Endothelial cell of umbilical vein (primary cell): ENCODE results near the gene DMAP1. TPM values are rescaled to one million over a fixed set of nuclear protein-coding genes. Genes with fewer than 3 reads are reported as not detected.

ENCODE experiments used
- BruUV-seq: library from RNA; stranded (reverse); fragments of 400-500 nt; replicated peaks from 2 replicates; lab custom pipeline; 2021; lab: Mats Ljungman, UMichigan
- CTCF ChIA-PET: fragments of 300-600, 350-600 bp; sonication (Branson Sonifier 250); formaldehyde crosslinking; loops from one replicate; lab custom pipeline; 2021; ENCODE audit warnings: antibody characterized with exemption, inconsistent platforms; lab: Charles Lee
- POLR2A ChIA-PET: fragments of 300-600, 350-600 bp; sonication (Branson Sonifier 250); formaldehyde crosslinking; loops from one replicate; lab custom pipeline; 2021; ENCODE audit warnings: antibody characterized with exemption, inconsistent platforms; lab: Charles Lee
- DNase-seq: peaks from one replicate; pipeline ENCODE4 v3.0.0-alpha.2; 2011; ENCODE audit warnings: low read depth, low spot score
- FAIRE-seq: peaks from 2 replicates; lab custom pipeline; 2011; peaks lifted over from hg19 to GRCh38; lab: Jason Lieb, UNC
- H2AFZ ChIP-seq: 2 replicates; pipeline ENCODE4 v1.6.0; 2012; ENCODE audit warnings: low read depth, low read length, control low read depth, inconsistent platforms
- H3K27ac ChIP-seq: 2 replicates; pipeline ENCODE4 v1.5.1; 2011; ENCODE audit warnings: low read depth, mild to moderate bottlenecking, control low read depth, low read length, moderate library complexity; ENCODE audit not compliant: insufficient read depth
- H3K27me3 ChIP-seq, 2 experiments: 2 replicates each; pipeline versions ENCODE4 v1.6.0 to v1.6.1; 2011; ENCODE audit warnings: low read length in 2 of 2, mixed read lengths in 1 of 2; ENCODE audit not compliant: control insufficient read depth in 2 of 2, insufficient read depth in 2 of 2
- H3K36me3 ChIP-seq, 2 experiments: 2 replicates in 1 of 2; 3 replicates in 1 of 2; pipeline ENCODE4 v1.5.1; 2011; ENCODE audit warnings: low read length in 2 of 2, mild to moderate bottlenecking in 1 of 2, moderate library complexity in 1 of 2; ENCODE audit not compliant: control insufficient read depth in 2 of 2, insufficient read depth in 2 of 2; ENCODE audit errors: extremely low read depth in 1 of 2
- H3K4me1 ChIP-seq: 3 replicates; pipeline ENCODE4 v1.5.1; 2011; ENCODE audit warnings: mild to moderate bottlenecking, low read length; ENCODE audit not compliant: control insufficient read depth, insufficient read depth; ENCODE audit errors: extremely low read depth
- H3K4me2 ChIP-seq: 2 replicates; pipeline ENCODE4 v1.6.1; 2011; ENCODE audit warnings: low read length, control low read depth, mixed read lengths; ENCODE audit not compliant: insufficient read depth
- H3K4me3 ChIP-seq, 3 experiments: fragments of 200-600 bp in 1 of 3; sonication (generic), shearing (Covaris generic) in 1 of 3; replicated peaks in 1 of 3; 2 replicates each; pipeline ENCODE4 v1.5.1; 2011 to 2016; ENCODE audit warnings: control low read depth in 3 of 3, low read length in 3 of 3, mild to moderate bottlenecking in 2 of 3, inconsistent platforms in 1 of 3, low read depth in 1 of 3, moderate library complexity in 1 of 3; ENCODE audit not compliant: insufficient read depth in 1 of 3
- H3K79me2 ChIP-seq: 2 replicates; pipeline ENCODE4 v1.6.0; 2012; ENCODE audit warnings: low read length, inconsistent platforms; ENCODE audit not compliant: control insufficient read depth, insufficient read depth
- H3K9ac ChIP-seq: replicated peaks from 2 replicates; pipeline ENCODE3; 2011; ENCODE audit warnings: low read length, control low read depth; ENCODE audit not compliant: insufficient read depth; ENCODE audit errors: extremely low read depth
- H3K9me1 ChIP-seq: replicated peaks from 3 replicates; pipeline ENCODE4 v1.6.0; 2011; ENCODE audit warnings: mild to moderate bottlenecking, low read length; ENCODE audit not compliant: control insufficient read depth, insufficient read depth; ENCODE audit errors: extremely low read depth
- H3K9me3 ChIP-seq: replicated peaks from 2 replicates; pipeline ENCODE4 v1.5.1; 2012; ENCODE audit warnings: low read length, inconsistent platforms; ENCODE audit not compliant: control insufficient read depth, insufficient read depth
- H4K20me1 ChIP-seq: replicated peaks from 2 replicates; pipeline ENCODE3; 2011; ENCODE audit warnings: mild to moderate bottlenecking, low read length; ENCODE audit not compliant: control insufficient read depth, insufficient read depth; ENCODE audit errors: extremely low read depth
- EZH2 ChIP-seq: IDR thresholded peaks from 2 replicates; pipeline ENCODE4 v1.6.1; 2012; ENCODE audit warnings: borderline replicate concordance, low read depth, mild to moderate bottlenecking, moderate library complexity, low read length, inconsistent platforms; ENCODE audit not compliant: severe bottlenecking
- FOS ChIP-seq: IDR thresholded peaks from 2 replicates; pipeline ENCODE4 v1.6.1; 2011; ENCODE audit warnings: mild to moderate bottlenecking, low read length, moderate library complexity, borderline replicate concordance; ENCODE audit not compliant: insufficient read depth
- GATA2 ChIP-seq: IDR thresholded peaks from 2 replicates; pipeline ENCODE4 v1.7.0; 2011; ENCODE audit warnings: low read depth, mild to moderate bottlenecking, moderate library complexity, mixed read lengths, low read length; ENCODE audit not compliant: insufficient read length, insufficient read depth
- JUN ChIP-seq: IDR thresholded peaks from 2 replicates; pipeline ENCODE4 v1.6.1; 2011; ENCODE audit warnings: borderline replicate concordance, low read depth; ENCODE audit not compliant: insufficient read length, insufficient read depth
- POLR2A ChIP-seq: IDR thresholded peaks from 2 replicates; pipeline ENCODE4 v1.6.1; 2012; ENCODE audit warnings: low read depth, mild to moderate bottlenecking, control low read depth, low read length
- dilution Hi-C: fragments of 300-500 bp; cut with MboI; formaldehyde crosslinking; loops from one replicate; pipeline ENCODE4 v1.15.0; 2019; ENCODE audit warnings: low sequenced_read_pairs; ENCODE audit not compliant: extremely low pct_ligation_motif_present
- intact Hi-C: fragments of 100-400 bp; cut with micrococcal nuclease; formaldehyde crosslinking; loops from one replicate; pipeline ENCODE4 v1.10.0; 2022
- polyA plus RNA-seq, 4 experiments: library from polyadenylated mRNA; depleted of rRNA in 3 of 4; stranded (reverse) in 3 of 4; unstranded in 1 of 4; fragments of >200 nt; gene quantifications; 2 replicates each; pipeline versions ENCODE4 v1.2.1 to v1.2.3, GENCODE V29; 2011 to 2012; ENCODE audit warnings: missing spikeins in 1 of 4
- total RNA-seq: library from RNA; stranded (reverse); gene quantifications from 2 replicates; pipeline ENCODE4 v1.2.3, GENCODE V29; 2021
- TF ChIP-seq, protein P1 (sequence below): IDR thresholded peaks from 2 replicates; pipeline ENCODE4 v1.6.1; 2011; ENCODE audit not compliant: insufficient read depth, insufficient read length
- TF ChIP-seq, protein P2 (sequence below), 2 donors: IDR thresholded peaks; 1 replicate in 1 of 2; 2 replicates in 1 of 2; pipeline ENCODE4 v1.5.1; 2011; ENCODE audit warnings: low read length in 2 of 2, mild to moderate bottlenecking in 2 of 2, moderate library complexity in 2 of 2, control low read depth in 1 of 2, inconsistent platforms in 1 of 2, low read depth in 1 of 2; ENCODE audit not compliant: insufficient read depth in 1 of 2; ENCODE audit errors: extremely low read depth in 1 of 2

DMAP1 gene
- total and polyA plus RNA-seq, 2 donors (not counting 3 experiments of a cell fraction or from before 2014, with no cell fraction given): 42.9 to 63.2 TPM

DNA sequence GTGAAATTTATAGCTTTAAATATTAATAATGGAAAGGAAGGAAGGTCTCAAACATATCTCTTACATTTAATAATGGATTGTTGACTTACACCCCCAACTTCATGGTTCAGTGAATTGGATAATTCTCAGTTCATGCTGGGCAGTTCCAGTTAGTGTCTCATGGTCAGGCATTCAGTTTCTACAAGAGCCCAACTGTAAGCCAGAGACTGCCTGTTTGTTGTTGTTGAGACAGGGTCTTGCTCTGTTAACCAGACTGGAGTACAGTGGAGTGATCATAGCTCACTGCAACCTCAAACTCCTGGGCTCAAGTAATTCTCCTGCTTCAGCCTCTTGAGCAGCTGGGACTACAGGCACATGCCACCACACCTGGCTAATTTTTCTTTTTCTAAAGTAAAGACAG lies 5.0 kb upstream of the DMAP1 start:
- Histone ChIP-seq H4K20me1 (no peaks in the 10 kb centered on the region), H3K4me3 (no peak overlapping the region), H3K9me3 (no peaks in the 10 kb centered on the region), H3K36me3 (no peaks in the 10 kb centered on the region), H3K27ac (no peak overlapping the region), H3K4me1 (peaks cover 6% of the 10 kb centered on the region), H3K27me3 (no peaks in the 10 kb centered on the region), H3K9me1 (no peaks in the 10 kb centered on the region), H3K9ac (no peak overlapping the region), H3K4me2 (no peak overlapping the region), H2AFZ (no peak overlapping the region), H3K79me2 (no peaks in the 10 kb centered on the region)
- intact Hi-C loops: no loop called here
- ChIA-PET CTCF (no interaction called here), POLR2A (no interaction called here)
- FAIRE-seq (no peak), DNase-seq (no peak)
- no TSS peak for BruUV-seq
- TF ChIP-seq, protein P1, sequence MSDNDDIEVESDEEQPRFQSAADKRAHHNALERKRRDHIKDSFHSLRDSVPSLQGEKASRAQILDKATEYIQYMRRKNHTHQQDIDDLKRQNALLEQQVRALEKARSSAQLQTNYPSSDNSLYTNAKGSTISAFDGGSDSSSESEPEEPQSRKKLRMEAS: no peak
- TF ChIP-seq POLR2A: no peak
- TF ChIP-seq GATA2: no peak
- TF ChIP-seq JUN: no peak
- TF ChIP-seq EZH2: no peak
- TF ChIP-seq, protein P2, sequence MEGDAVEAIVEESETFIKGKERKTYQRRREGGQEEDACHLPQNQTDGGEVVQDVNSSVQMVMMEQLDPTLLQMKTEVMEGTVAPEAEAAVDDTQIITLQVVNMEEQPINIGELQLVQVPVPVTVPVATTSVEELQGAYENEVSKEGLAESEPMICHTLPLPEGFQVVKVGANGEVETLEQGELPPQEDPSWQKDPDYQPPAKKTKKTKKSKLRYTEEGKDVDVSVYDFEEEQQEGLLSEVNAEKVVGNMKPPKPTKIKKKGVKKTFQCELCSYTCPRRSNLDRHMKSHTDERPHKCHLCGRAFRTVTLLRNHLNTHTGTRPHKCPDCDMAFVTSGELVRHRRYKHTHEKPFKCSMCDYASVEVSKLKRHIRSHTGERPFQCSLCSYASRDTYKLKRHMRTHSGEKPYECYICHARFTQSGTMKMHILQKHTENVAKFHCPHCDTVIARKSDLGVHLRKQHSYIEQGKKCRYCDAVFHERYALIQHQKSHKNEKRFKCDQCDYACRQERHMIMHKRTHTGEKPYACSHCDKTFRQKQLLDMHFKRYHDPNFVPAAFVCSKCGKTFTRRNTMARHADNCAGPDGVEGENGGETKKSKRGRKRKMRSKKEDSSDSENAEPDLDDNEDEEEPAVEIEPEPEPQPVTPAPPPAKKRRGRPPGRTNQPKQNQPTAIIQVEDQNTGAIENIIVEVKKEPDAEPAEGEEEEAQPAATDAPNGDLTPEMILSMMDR (IDR thresholded peaks at IDR 0.05; ENCODE audit: extremely low read depth in 1 of 2, insufficient read depth in 1 of 2, low read depth in 1 of 2, low read length in 2 of 2): no peak
- dilution Hi-C loops: no loop called here

DNA sequence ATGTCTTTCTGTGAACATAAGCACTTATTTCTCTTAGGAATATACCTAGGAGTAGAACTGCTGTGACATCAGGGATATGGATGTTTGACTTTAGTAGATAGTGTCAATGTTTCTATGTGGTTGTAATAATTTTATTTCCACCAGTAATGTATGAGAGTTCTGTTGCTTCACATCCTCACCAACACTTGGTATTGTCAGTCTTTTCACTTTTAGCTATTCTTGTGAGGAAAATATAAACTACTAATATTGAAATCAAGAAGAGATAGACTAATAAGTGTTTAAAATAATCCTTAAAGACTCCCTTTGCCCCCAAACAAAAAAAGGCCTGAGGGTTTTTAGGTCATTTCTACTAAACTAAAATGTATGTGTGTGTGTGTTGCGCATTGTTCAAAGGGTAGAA lies 2.7 kb upstream of the DMAP1 start:
- Histone ChIP-seq H3K9ac (no peak overlapping the region), H3K27ac (no peak overlapping the region), H3K9me3 (no peaks in the 10 kb centered on the region), H3K27me3 (no peaks in the 10 kb centered on the region), H4K20me1 (no peaks in the 10 kb centered on the region), H3K4me3 (no peak overlapping the region), H3K9me1 (no peaks in the 10 kb centered on the region), H3K79me2 (peaks cover 7% of the 10 kb centered on the region), H2AFZ (no peak overlapping the region), H3K4me2 (no peak overlapping the region), H3K4me1 (peaks cover 13% of the 10 kb centered on the region), H3K36me3 (no peaks in the 10 kb centered on the region)
- FAIRE-seq (no peak), DNase-seq (no peak)
- no TSS peak for BruUV-seq
- ChIA-PET CTCF (no interaction called here), POLR2A (no interaction called here)
- intact Hi-C loops: loop anchor here (10.0 kb wide), 1 partner anchor 206 kb away; no protein-coding TSS in a partner anchor
- TF ChIP-seq FOS: no peak
- dilution Hi-C loops: no loop called here
